ENCODE measurements around the gene FGF12.
A peak's percentile ranks its signal among the peaks of the same experiment; 100 is the strongest.

Gene FGF12

GRCh38 chr3:192219926-192220325, 507.4 kb downstream of the FGF12 start:
- H3K36me3 ChIP-seq (ENCODE audit: insufficient read depth, low read length), result no peaks in the 10 kb centered on the region
- H3K27ac ChIP-seq (ENCODE audit: low read depth, low read length), result no peak overlapping the region
- no peaks in the 10 kb centered on the region for H3K9me3 ChIP-seq (ENCODE audit: insufficient read depth, low read depth, low read length)
- H3K4me3 ChIP-seq (ENCODE audit: low read length), result no peak overlapping the region
- no peak overlapping the region for H3K9ac ChIP-seq (ENCODE audit: low read depth, low read length)
- H3K4me1 ChIP-seq (ENCODE audit: insufficient read depth, low read length), result no peaks in the 10 kb centered on the region
- no peaks in the 10 kb centered on the region for H3K27me3 ChIP-seq (ENCODE audit: insufficient read depth, low read length)

- WGBS, result no CpG with 5 or more reads among the region's 2 CpGs
- no peak overlapping the region for H3K27ac ChIP-seq (ENCODE audit: low read depth, low read length)
- no peaks in the 10 kb centered on the region for H3K27me3 ChIP-seq (ENCODE audit: insufficient read depth, low read length)
- H3K36me3 ChIP-seq (ENCODE audit: insufficient read depth, low read length), result no peaks in the 10 kb centered on the region
- H3K9ac ChIP-seq (ENCODE audit: low read depth, low read length), result no peak overlapping the region
- no peaks in the 10 kb centered on the region for H3K9me3 ChIP-seq (ENCODE audit: insufficient read depth, low read depth, low read length)
- H3K4me1 ChIP-seq (ENCODE audit: insufficient read depth, low read length), result peaks cover 17% of the 10 kb centered on the region
- H3K4me3 ChIP-seq (ENCODE audit: low read length), result no peak overlapping the region
Measured at GRCh38 chr3:192216067-192216466, 511.3 kb downstream of the FGF12 start.

GRCh38 chr3:192212979-192213378, 514.4 kb downstream of the FGF12 start:
- 86% methylated on average over 7 of the region's 7 CpGs for WGBS
- no peaks in the 10 kb centered on the region for H3K27me3 ChIP-seq (ENCODE audit: insufficient read depth, low read length)
- H3K4me1 ChIP-seq (ENCODE audit: insufficient read depth, low read length), result peaks cover 17% of the 10 kb centered on the region
- no peaks in the 10 kb centered on the region for H3K36me3 ChIP-seq (ENCODE audit: insufficient read depth, low read length)
- H3K9ac ChIP-seq (ENCODE audit: low read depth, low read length), result no peak overlapping the region
- H3K9me3 ChIP-seq (ENCODE audit: insufficient read depth, low read depth, low read length), result no peaks in the 10 kb centered on the region
- H3K27ac ChIP-seq (ENCODE audit: low read depth, low read length), result no peak overlapping the region
- no peak overlapping the region for H3K4me3 ChIP-seq (ENCODE audit: low read length)

- H3K9ac ChIP-seq (ENCODE audit: low read depth, low read length), result no peak overlapping the region
- no peaks in the 10 kb centered on the region for H3K27me3 ChIP-seq (ENCODE audit: insufficient read depth, low read length)
- H3K36me3 ChIP-seq (ENCODE audit: insufficient read depth, low read length), result no peaks in the 10 kb centered on the region
- H3K4me1 ChIP-seq (ENCODE audit: insufficient read depth, low read length), result peaks cover 17% of the 10 kb centered on the region
- H3K9me3 ChIP-seq (ENCODE audit: insufficient read depth, low read depth, low read length), result no peaks in the 10 kb centered on the region
- WGBS, result 89% methylated on average over 2 of the region's 2 CpGs
- no peak overlapping the region for H3K27ac ChIP-seq (ENCODE audit: low read depth, low read length)
- H3K4me3 ChIP-seq (ENCODE audit: low read length), result no peak overlapping the region
Measured at GRCh38 chr3:192212335-192212734, 515.0 kb downstream of the FGF12 start.

GRCh38 chr3:192207651-192208050, 519.7 kb downstream of the FGF12 start:
- Histone ChIP-seq H3K4me3 (ENCODE audit: low read length) (no peak overlapping the region), H3K36me3 (ENCODE audit: insufficient read depth, low read length) (no peaks in the 10 kb centered on the region), H3K9me3 (ENCODE audit: insufficient read depth, low read depth, low read length) (no peaks in the 10 kb centered on the region), H3K27ac (ENCODE audit: low read depth, low read length) (no peak overlapping the region), H3K9ac (ENCODE audit: low read depth, low read length) (no peak overlapping the region), H3K4me1 (ENCODE audit: insufficient read depth, low read length) (peaks cover 6% of the 10 kb centered on the region; the same call in 1 of the 2 replicates), H3K27me3 (ENCODE audit: insufficient read depth, low read length) (no peaks in the 10 kb centered on the region)
- 91% methylated on average over 2 of the region's 2 CpGs for WGBS

GRCh38 chr3:192207239-192207638, 520.1 kb downstream of the FGF12 start:
- Histone ChIP-seq H3K27ac (ENCODE audit: low read depth, low read length) (no peak overlapping the region), H3K27me3 (ENCODE audit: insufficient read depth, low read length) (no peaks in the 10 kb centered on the region), H3K4me3 (ENCODE audit: low read length) (no peak overlapping the region), H3K9ac (ENCODE audit: low read depth, low read length) (no peak overlapping the region), H3K9me3 (ENCODE audit: insufficient read depth, low read depth, low read length) (no peaks in the 10 kb centered on the region), H3K36me3 (ENCODE audit: insufficient read depth, low read length) (no peaks in the 10 kb centered on the region), H3K4me1 (ENCODE audit: insufficient read depth, low read length) (peaks cover 5% of the 10 kb centered on the region; the same call in 1 of the 2 replicates)
- WGBS, result 96% methylated on average over 3 of the region's 3 CpGs

- no peak overlapping the region for H3K4me3 ChIP-seq (ENCODE audit: low read length)
- H3K27me3 ChIP-seq (ENCODE audit: insufficient read depth, low read length), result no peaks in the 10 kb centered on the region
- H3K27ac ChIP-seq (ENCODE audit: low read depth, low read length), result no peak overlapping the region
- no peaks in the 10 kb centered on the region for H3K4me1 ChIP-seq (ENCODE audit: insufficient read depth, low read length)
- no peaks in the 10 kb centered on the region for H3K9me3 ChIP-seq (ENCODE audit: insufficient read depth, low read depth, low read length)
- H3K9ac ChIP-seq (ENCODE audit: low read depth, low read length), result no peak overlapping the region
- H3K36me3 ChIP-seq (ENCODE audit: insufficient read depth, low read length), result no peaks in the 10 kb centered on the region
Measured at GRCh38 chr3:192194085-192194484, 533.3 kb downstream of the FGF12 start.

- WGBS, result 46% methylated on average over 7 of the region's 7 CpGs
- H3K9me3 ChIP-seq (ENCODE audit: insufficient read depth, low read depth, low read length), result no peaks in the 10 kb centered on the region
- H3K4me3 ChIP-seq (ENCODE audit: low read length), result no peak overlapping the region
- peaks cover 26% of the 10 kb centered on the region for H3K4me1 ChIP-seq (ENCODE audit: insufficient read depth, low read length)
- H3K27ac ChIP-seq (ENCODE audit: low read depth, low read length), result no peak overlapping the region
- no peaks in the 10 kb centered on the region for H3K36me3 ChIP-seq (ENCODE audit: insufficient read depth, low read length)
- no peak overlapping the region for H3K9ac ChIP-seq (ENCODE audit: low read depth, low read length)
- no peaks in the 10 kb centered on the region for H3K27me3 ChIP-seq (ENCODE audit: insufficient read depth, low read length)
Measured at GRCh38 chr3:192188218-192188835, 539.0 kb downstream of the FGF12 start.

GRCh38 chr3:192187485-192188051, 539.8 kb downstream of the FGF12 start:
- H3K4me3 ChIP-seq (ENCODE audit: low read length), result no peak overlapping the region
- 79% methylated on average over 4 of the region's 4 CpGs for WGBS
- H3K27ac ChIP-seq (ENCODE audit: low read depth, low read length), result no peak overlapping the region
- no peaks in the 10 kb centered on the region for H3K27me3 ChIP-seq (ENCODE audit: insufficient read depth, low read length)
- no peaks in the 10 kb centered on the region for H3K36me3 ChIP-seq (ENCODE audit: insufficient read depth, low read length)
- no peak overlapping the region for H3K9ac ChIP-seq (ENCODE audit: low read depth, low read length)
- peaks cover 26% of the 10 kb centered on the region for H3K4me1 ChIP-seq (ENCODE audit: insufficient read depth, low read length)
- H3K9me3 ChIP-seq (ENCODE audit: insufficient read depth, low read depth, low read length), result no peaks in the 10 kb centered on the region

- Histone ChIP-seq H3K9ac (ENCODE audit: low read depth, low read length) (no peak overlapping the region), H3K4me3 (ENCODE audit: low read length) (no peak overlapping the region), H3K9me3 (ENCODE audit: insufficient read depth, low read depth, low read length) (no peaks in the 10 kb centered on the region), H3K27ac (ENCODE audit: low read depth, low read length) (peak overlapping the region; percentile 3; the same call in 1 of the 2 replicates), H3K27me3 (ENCODE audit: insufficient read depth, low read length) (no peaks in the 10 kb centered on the region), H3K36me3 (ENCODE audit: insufficient read depth, low read length) (no peaks in the 10 kb centered on the region), H3K4me1 (ENCODE audit: insufficient read depth, low read length) (peaks cover 26% of the 10 kb centered on the region)
- 83% methylated on average over 1 of the region's 3 CpGs for WGBS
Measured at GRCh38 chr3:192186498-192186897, 540.8 kb downstream of the FGF12 start.

- Histone ChIP-seq H3K4me3 (ENCODE audit: low read length) (no peak overlapping the region), H3K9ac (ENCODE audit: low read depth, low read length) (no peak overlapping the region), H3K9me3 (ENCODE audit: insufficient read depth, low read depth, low read length) (no peaks in the 10 kb centered on the region), H3K27ac (ENCODE audit: low read depth, low read length) (peak overlapping the region; percentile 3; the same call in 1 of the 2 replicates), H3K27me3 (ENCODE audit: insufficient read depth, low read length) (no peaks in the 10 kb centered on the region), H3K36me3 (ENCODE audit: insufficient read depth, low read length) (no peaks in the 10 kb centered on the region), H3K4me1 (ENCODE audit: insufficient read depth, low read length) (peaks cover 26% of the 10 kb centered on the region)
- 60% methylated on average over 2 of the region's 2 CpGs for WGBS
Measured at GRCh38 chr3:192186045-192186444, 541.3 kb downstream of the FGF12 start.

GRCh38 chr3:192183109-192183508, 544.2 kb downstream of the FGF12 start:
- H3K27me3 ChIP-seq (ENCODE audit: insufficient read depth, low read length), result no peaks in the 10 kb centered on the region
- WGBS, result 79% methylated on average over 3 of the region's 3 CpGs
- H3K27ac ChIP-seq (ENCODE audit: low read depth, low read length), result no peak overlapping the region
- H3K4me3 ChIP-seq (ENCODE audit: low read length), result no peak overlapping the region
- H3K9ac ChIP-seq (ENCODE audit: low read depth, low read length), result no peak overlapping the region
- no peaks in the 10 kb centered on the region for H3K36me3 ChIP-seq (ENCODE audit: insufficient read depth, low read length)
- H3K4me1 ChIP-seq (ENCODE audit: insufficient read depth, low read length), result peaks cover 29% of the 10 kb centered on the region
- no peaks in the 10 kb centered on the region for H3K9me3 ChIP-seq (ENCODE audit: insufficient read depth, low read depth, low read length)
